HG03064 (cell line): Measurements from ENCODE around the gene TPD52L1.

Experiments
- ATAC-seq: cut with Tn5 transposase; IDR thresholded peaks from one replicate; pipeline ENCODE4 v1.9.1; 2021; ENCODE audit warnings: low read depth; ENCODE audit not compliant: unreplicated experiment

Gene TPD52L1

GRCh38 chr6:125231574-125232343, 78.2 kb downstream of the TPD52L1 start:
- no peak for ATAC-seq

- no peak for ATAC-seq
Observed at GRCh38 chr6:125232466-125232865, 78.9 kb downstream of the TPD52L1 start.

GRCh38 chr6:125233202-125233601, 79.6 kb downstream of the TPD52L1 start:
- ATAC-seq = no peak

GRCh38 chr6:125236536-125237327, 83.2 kb downstream of the TPD52L1 start:
- ATAC-seq = no peak

GRCh38 chr6:125237764-125238163, 84.2 kb downstream of the TPD52L1 start:
- ATAC-seq = no peak

- ATAC-seq = no peak
Observed at GRCh38 chr6:125245109-125245508, 91.5 kb downstream of the TPD52L1 start.

- no peak for ATAC-seq
Observed at GRCh38 chr6:125245523-125246264, 92.1 kb downstream of the TPD52L1 start.

GRCh38 chr6:125246566-125246965, 93.0 kb downstream of the TPD52L1 start:
- ATAC-seq = no peak

- ATAC-seq = no peak
Observed at GRCh38 chr6:125248136-125248535, 94.6 kb downstream of the TPD52L1 start.

GRCh38 chr6:125250511-125250910, 96.9 kb downstream of the TPD52L1 start:
- no peak for ATAC-seq

- ATAC-seq = no peak
Observed at GRCh38 chr6:125251516-125252220, 98.1 kb downstream of the TPD52L1 start.

GRCh38 chr6:125252891-125253290, 99.3 kb downstream of the TPD52L1 start:
- ATAC-seq = no peak

- no peak for ATAC-seq
Observed at GRCh38 chr6:125253881-125254280, 100.3 kb downstream of the TPD52L1 start.

GRCh38 chr6:125254321-125254720, 100.7 kb downstream of the TPD52L1 start:
- ATAC-seq = no peak

GRCh38 chr6:125255201-125255600, 101.6 kb downstream of the TPD52L1 start:
- ATAC-seq = no peak

GRCh38 chr6:125257351-125257750, 103.8 kb downstream of the TPD52L1 start:
- ATAC-seq = no peak

- ATAC-seq = no peak
Observed at GRCh38 chr6:125258651-125259353, 105.2 kb downstream of the TPD52L1 start.

- ATAC-seq = no peak
Observed at GRCh38 chr6:125259354-125259736, 105.8 kb downstream of the TPD52L1 start.

- ATAC-seq = no peak
Observed at GRCh38 chr6:125262016-125263013, 108.7 kb downstream of the TPD52L1 start.
